Ovary (tissue), 3 donors: Measurements from ENCODE around the gene GRK7.
"Not testable (repeated sequence)": the region's sequence is repeated elsewhere in the genome, so short reads cannot be mapped to it uniquely, and the experiment has no call there.

Experiments used
- POLR2A ChIP-seq: fragments of 450-650 bp; IDR thresholded peaks from one replicate; pipeline ENCODE4 v1.6.1; 2017; ENCODE audit warnings: antibody characterized with exemption, mild to moderate bottlenecking, moderate library complexity
- TF ChIP-seq, protein P1 (sequence below), 3 donors: fragments of 450-650 bp in 2 of 3; fragments of 200-600 bp in 1 of 3; IDR thresholded peaks; one replicate each; pipeline versions ENCODE4 v1.5.1 to v1.8.0; 2016 to 2022; ENCODE audit warnings: antibody characterized with exemption in 3 of 3, mild to moderate bottlenecking in 1 of 3
- donor health status: DM: no; HTN: no; CAD: no.

DNA sequence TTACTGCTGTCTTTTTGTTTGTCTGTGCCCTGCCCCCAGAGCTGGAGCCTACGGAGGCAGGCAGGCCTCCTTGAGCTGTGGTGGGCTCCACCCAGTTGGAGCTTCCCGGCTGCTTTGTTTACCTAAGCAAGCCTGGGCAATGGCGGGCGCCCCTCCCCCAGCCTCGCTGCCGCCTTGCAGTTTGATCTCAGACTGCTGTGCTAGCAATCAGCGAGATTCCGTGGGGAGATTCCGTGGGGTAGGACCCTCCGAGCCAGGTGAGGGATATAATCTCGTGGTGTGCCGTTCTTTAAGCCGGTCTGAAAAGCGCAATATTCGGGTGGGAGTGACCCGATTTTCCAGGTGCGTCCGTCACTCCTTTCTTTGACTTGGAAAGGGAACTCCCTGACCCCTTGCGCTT, 656 bp upstream of the GRK7 start:
- TF ChIP-seq, protein P1, sequence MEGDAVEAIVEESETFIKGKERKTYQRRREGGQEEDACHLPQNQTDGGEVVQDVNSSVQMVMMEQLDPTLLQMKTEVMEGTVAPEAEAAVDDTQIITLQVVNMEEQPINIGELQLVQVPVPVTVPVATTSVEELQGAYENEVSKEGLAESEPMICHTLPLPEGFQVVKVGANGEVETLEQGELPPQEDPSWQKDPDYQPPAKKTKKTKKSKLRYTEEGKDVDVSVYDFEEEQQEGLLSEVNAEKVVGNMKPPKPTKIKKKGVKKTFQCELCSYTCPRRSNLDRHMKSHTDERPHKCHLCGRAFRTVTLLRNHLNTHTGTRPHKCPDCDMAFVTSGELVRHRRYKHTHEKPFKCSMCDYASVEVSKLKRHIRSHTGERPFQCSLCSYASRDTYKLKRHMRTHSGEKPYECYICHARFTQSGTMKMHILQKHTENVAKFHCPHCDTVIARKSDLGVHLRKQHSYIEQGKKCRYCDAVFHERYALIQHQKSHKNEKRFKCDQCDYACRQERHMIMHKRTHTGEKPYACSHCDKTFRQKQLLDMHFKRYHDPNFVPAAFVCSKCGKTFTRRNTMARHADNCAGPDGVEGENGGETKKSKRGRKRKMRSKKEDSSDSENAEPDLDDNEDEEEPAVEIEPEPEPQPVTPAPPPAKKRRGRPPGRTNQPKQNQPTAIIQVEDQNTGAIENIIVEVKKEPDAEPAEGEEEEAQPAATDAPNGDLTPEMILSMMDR (IDR thresholded peaks at IDR 0.05) = not testable (repeated sequence)
- TF ChIP-seq POLR2A = not testable (repeated sequence)
